ENCODE results near the gene REXO1.

- no peak; the same call in 1 of the 2 replicates for TF ChIP-seq CTCF (IDR thresholded peaks at IDR 0.05; ENCODE audit: low read length)
- TF ChIP-seq EZH2 (optimal IDR thresholded peaks at IDR 0.05; ENCODE audit: low read depth, low read length) = no peak
Measured at GRCh38 chr19:1768248-1768647, 80.0 kb downstream of the REXO1 start.

Measured in MM.1S (cell line).